ENCODE measurements around the gene FCGBP.
"Not testable (repeated sequence)": the region's sequence is repeated elsewhere in the genome, so short reads cannot be mapped to it uniquely, and the experiment has no call there.

Gene FCGBP

GRCh38 chr19:39892506-39892902 is 41.9 kb downstream of the FCGBP start:
- in situ Hi-C loops (cut with MboI; ENCODE audit: low sequenced_read_pairs) = not testable (repeated sequence)

- in situ Hi-C loops (cut with MboI; ENCODE audit: low sequenced_read_pairs) = not testable (repeated sequence)
Observed at GRCh38 chr19:39891660-39892505, 42.6 kb downstream of the FCGBP start.

- in situ Hi-C loops (cut with MboI; ENCODE audit: low sequenced_read_pairs) = no loop called here
Observed at GRCh38 chr19:39890755-39891551, 43.5 kb downstream of the FCGBP start.

GRCh38 chr19:39889872-39890754 is 44.3 kb downstream of the FCGBP start:
- in situ Hi-C loops (cut with MboI; ENCODE audit: low sequenced_read_pairs) = not testable (repeated sequence)

GRCh38 chr19:39887456-39887951 is 46.9 kb downstream of the FCGBP start:
- in situ Hi-C loops (cut with MboI; ENCODE audit: low sequenced_read_pairs) = not testable (repeated sequence)

- in situ Hi-C loops (cut with MboI; ENCODE audit: low sequenced_read_pairs) = not testable (repeated sequence)
Observed at GRCh38 chr19:39885821-39886554, 48.4 kb downstream of the FCGBP start.

- in situ Hi-C loops (cut with MboI; ENCODE audit: low sequenced_read_pairs) = not testable (repeated sequence)
Observed at GRCh38 chr19:39884721-39885120, 49.7 kb downstream of the FCGBP start.

All from HL-60/S4 treated with phorbol 12-myristate 13-acetate at 8.2 ng/mL for 4 days and 3 days (cell line).